Head of caudate nucleus (tissue), 42 donors: ENCODE measurements around the gene CD82.
A peak's percentile ranks its signal among the peaks of the same experiment; 100 is the strongest.

Experiments
- DNase-seq, 42 donors: peaks; one replicate each; pipeline versions ENCODE4 v3.0.0 to v3.0.0-alpha.2; 2020 to 2021; ENCODE audit warnings: mixed read lengths in 7 of 42
- intact Hi-C: fragments of 100-400 bp; cut with DNase I; formaldehyde crosslinking; loops from one replicate; pipeline ENCODE4 v1.15.0; 2022

Gene CD82

DNA sequence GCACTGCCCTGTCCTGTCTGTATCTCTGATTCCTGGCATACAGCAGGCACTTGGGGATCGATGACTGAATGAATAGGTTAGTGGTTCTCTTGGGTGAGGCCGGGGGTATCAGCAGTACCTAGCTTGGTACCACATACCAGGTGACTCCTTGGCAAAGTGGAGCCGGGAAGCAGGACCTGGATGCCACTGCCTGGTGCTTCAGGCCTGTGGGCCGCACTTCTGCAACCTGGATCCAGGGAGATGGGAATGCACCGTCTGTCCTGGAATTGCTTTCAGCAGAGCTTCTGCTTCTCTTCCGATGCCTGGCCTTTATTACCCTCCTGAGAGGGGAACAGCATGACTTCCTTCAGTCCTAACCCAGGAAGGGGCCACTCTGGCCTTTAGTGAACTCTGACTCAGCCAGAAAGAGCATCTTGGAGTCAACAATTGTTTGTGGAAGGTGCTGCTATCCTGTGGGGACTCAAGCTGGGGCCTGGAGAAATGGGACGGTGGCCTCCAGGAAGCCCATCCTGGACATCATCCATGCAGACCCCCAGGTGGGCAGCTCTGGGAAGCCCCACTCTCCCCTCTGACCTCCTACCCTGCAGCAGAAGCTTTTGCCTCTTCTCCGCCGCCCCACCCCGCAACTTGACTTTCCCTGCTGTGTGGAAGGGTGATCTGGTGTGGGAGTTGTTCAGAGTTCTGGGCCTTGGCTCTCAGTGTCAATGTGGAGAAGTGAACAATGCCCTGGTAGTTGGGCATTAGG, 5.1 kb downstream of the CD82 start:
- intact Hi-C loops: no loop called here
- peak in 1 of 42 donors; percentile 1 for DNase-seq

DNA sequence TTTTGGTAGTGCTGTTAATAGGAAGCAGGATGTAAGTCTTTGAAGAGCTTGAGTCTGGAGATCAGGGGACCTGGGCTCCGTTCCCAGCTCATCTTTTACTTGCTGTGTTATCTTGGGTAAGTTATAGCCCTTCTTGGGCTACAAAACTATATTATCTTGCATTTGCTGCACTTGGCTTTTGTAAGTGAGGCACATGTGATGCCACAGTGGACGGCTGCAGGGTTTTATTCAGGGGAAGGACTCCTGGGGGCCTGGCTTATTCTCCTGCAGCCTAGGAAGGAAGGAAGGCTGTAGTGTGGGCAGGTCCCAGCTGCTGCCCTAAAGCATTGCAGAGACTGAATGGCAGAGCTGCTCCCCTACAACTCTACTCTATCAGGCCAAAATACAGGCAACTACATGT, 6.4 kb downstream of the CD82 start:
- intact Hi-C loops: no loop called here
- no peak for DNase-seq

- no peak for DNase-seq
- intact Hi-C loops: no loop called here
These were observed 7.0 kb downstream of the CD82 start for GRCh38 chr11:44572436-44572835.

DNA sequence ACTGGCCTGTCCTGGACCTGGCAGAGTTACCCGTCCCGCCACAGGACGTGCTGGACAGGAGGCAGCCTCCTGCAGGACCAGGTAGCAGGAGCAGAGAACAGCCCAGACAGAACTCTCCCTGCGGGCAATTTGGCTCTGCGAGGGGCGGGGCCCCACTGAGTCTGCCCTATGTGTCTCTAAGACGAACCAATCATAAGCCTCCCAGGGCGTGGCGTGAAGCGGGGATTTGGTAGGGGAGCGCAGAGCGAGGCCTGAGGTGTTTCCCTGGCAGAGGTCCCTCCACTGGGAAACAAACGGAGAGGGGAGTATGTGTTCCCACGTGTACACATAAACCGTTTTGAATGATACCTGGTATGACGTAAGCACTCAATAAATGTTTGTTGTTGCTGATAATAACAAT, 7.4 kb downstream of the CD82 start:
- DNase-seq: no peak
- intact Hi-C loops: no loop called here

- intact Hi-C loops: no loop called here
- peak in 1 of 42 donors; percentile 10 for DNase-seq
These were observed 7.9 kb downstream of the CD82 start for GRCh38 chr11:44573333-44573732.

- intact Hi-C loops: no loop called here
- no peak for DNase-seq
These were observed 9.3 kb downstream of the CD82 start for GRCh38 chr11:44574610-44575287.

DNA sequence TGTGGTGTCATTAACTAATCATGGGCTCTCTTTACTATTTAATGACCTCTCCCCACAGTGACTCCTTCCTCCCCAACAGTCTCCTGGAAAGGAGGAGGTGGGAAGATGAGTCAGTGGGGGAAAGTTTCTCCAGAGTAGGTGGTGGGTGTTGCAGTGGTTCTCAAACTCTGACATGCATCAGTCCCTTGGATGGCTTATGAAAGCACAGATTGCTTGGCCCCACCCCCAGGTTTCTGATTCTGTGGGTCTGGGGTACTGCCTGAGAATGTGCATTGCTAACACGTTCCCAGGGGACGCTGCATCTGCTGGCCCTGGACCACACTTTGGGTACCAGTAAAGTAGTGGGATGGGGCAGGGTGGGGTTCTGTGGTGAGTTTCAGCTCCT, 9.8 kb downstream of the CD82 start:
- intact Hi-C loops: no loop called here
- DNase-seq: peak in 2 of 42 donors; percentile 55 to 67

- DNase-seq: no peak
- intact Hi-C loops: no loop called here
These were observed 10.5 kb downstream of the CD82 start for GRCh38 chr11:44575962-44576361.

- intact Hi-C loops: no loop called here
- DNase-seq: no peak
These were observed 11.2 kb downstream of the CD82 start for GRCh38 chr11:44576656-44577055.

DNA sequence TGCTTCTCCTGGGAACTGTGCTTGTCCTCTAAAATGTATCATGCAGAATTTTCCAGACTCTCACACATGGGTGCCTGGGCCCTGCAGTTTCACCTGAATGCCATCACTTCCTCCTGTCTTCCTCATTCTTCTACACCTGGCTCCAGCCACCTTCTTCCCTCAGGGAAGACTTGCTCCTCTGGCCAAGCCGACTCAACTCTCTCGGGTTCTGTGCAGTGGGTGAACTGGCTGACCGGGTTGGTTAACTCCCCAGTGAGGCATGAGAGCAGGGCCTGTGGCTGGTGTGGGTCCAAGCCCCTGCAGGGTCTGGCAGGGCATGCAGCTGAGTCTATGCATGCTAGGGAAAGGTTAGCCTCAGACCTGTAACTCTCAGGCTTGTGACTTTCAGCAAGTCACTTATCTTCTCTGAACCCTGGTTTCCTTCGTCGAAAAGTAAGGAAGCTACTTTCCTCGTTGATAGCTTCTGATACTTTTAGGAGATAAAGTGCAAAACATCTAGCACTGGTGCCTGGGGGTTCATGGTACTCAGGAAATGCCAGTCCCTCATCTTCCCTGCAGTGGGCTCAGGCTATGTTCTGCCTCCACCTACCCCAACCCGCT, 11.9 kb downstream of the CD82 start:
- no peak for DNase-seq
- intact Hi-C loops: no loop called here

GRCh38 chr11:44578279-44578678, 12.8 kb downstream of the CD82 start:
- intact Hi-C loops: no loop called here
- no peak for DNase-seq

DNA sequence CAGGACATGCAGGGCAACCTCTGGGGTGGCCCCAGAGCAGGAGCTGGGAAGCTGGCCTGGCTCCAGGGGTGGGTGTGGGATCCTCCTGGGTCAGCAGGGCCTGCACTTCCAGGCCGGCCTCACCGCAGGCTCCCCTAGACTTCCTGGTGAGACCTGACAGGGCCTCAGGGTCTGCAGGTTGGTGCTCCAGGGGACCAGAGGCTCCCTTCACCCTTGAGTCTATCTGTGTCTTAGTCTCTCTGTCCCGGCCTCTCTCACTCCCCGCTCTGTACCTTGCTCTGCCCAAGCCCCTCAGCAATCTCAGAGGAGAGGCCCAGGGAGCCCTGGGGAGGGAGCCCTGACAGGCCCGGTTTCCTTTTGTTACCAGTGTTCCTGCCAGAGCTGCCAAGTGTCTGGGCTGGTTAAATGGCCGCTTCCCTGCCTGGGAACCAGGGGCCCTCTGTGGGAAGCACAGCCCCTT, 13.9 kb downstream of the CD82 start:
- peak in 7 of 42 donors; percentile 25 to 57 (median 38) for DNase-seq
- intact Hi-C loops: no loop called here

DNA sequence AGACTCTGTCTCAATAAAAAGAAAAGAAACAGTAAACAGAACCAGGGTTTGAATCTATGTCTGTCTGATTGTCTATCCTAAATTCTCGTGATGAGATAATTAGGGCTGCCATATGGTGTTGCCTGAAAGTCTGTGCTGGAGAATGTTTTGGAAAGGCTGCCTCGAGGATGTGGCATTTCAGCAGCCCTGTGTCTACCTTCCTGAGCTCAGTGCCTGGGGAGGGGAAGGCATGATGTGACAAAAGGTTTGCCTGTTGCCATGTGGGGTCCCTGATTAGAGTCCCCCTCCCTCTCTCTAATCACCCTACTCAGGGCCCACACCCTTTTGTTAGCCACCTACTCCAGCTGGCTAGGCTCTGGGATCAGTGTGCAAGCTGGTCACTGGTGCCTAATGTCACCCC, 15.2 kb downstream of the CD82 start:
- DNase-seq: no peak
- intact Hi-C loops: no loop called here

- intact Hi-C loops: no loop called here
- no peak for DNase-seq
These were observed 15.8 kb downstream of the CD82 start for GRCh38 chr11:44581246-44581645.

DNA sequence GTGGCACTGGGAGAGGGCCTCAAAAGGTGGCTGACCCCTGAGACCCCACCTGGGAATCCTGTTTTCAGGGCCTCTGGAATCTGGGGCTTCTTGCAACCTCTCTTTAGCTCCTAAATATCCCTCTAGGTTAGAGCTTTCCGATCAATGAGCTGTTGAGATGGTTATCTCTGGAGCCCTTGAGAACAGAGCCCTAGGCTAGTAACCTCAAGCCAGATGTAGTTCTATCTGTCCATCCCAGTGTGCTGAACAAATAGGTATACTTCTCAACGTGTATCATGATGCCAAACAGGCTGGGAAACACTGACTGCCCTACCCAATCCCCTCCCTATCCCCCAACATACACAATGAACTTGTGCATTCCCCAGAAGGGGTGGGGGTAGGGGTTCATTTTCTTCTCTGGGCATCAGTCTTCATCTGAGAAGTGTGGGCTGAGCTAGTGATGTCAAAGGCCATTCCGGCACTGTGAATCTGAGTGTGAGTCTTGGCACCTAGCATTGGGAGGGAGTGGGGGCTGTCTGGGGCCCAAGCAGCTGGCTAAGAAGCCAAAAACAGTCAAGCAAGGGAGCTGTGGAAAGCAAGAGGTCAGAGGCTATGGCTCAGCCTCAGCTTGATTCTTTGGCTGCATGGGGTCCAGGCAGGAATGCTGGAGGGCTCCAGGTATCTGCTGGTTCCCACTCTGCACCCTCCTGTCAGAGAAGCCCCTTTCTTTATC, 17.3 kb downstream of the CD82 start:
- intact Hi-C loops: no loop called here
- DNase-seq: no peak

DNA sequence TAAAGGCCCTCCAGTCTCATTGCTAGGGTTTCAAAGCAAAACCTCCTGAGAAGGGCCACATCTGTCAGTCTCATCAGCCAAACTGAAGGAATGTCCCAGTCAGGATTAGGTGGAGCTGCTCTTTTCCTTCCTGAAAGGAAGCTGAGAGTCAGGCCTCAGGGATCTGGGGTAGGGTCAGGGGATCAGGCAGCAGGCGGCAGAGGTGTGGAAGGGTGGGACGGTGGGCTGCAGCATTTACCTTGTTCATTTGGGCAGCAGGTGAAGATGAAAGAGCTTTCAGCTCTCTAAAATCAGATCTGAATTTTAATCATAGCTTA, 17.8 kb downstream of the CD82 start:
- no peak for DNase-seq
- intact Hi-C loops: no loop called here

DNA sequence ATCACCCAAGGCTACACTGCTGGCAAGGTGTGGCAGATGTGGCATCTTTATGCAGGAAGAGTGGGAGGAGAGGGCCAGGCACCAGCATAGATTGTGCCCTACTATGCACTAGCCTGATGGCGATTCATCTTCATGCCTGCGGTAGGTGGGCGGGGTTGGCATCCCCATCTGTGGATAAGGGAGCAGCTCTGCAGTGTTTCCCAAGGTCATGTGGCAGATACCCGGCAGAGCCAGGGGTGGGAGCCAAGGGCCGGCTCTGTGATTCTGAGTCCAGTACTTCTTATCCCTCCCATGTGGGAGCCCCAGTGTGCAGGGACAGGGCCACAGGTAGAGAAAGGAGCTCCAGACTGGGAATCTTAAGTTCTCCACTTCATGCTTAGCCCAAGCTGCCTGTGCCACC, 20.0 kb downstream of the CD82 start:
- intact Hi-C loops: no loop called here
- DNase-seq: peak in 17 of 42 donors; percentile 27 to 77 (median 47)

DNA sequence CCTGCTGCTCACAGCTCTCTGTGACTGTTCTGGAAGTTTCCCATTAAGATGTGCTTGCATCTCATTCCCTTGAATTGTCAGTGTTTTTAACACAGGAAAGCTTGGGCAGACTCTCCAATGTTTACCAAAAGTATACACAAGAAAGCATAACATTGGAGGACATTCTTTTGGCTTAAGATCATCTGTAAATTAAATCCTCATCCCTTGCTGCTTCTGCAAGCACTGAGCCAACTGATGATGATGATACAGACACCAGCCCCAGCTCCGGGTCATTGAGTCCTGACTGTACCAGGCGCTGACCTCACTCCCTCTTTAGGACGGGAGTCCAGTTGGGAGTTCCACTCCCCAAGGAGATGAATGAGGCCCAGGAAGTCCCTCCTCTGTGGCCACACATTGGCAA, 23.8 kb downstream of the CD82 start:
- peak in 23 of 42 donors; percentile 31 to 75 (median 53) for DNase-seq
- intact Hi-C loops: no loop called here

- DNase-seq: no peak
- intact Hi-C loops: no loop called here
These were observed 25.3 kb downstream of the CD82 start for GRCh38 chr11:44590769-44591168.

GRCh38 chr11:44591557-44591956, 26.1 kb downstream of the CD82 start:
- DNase-seq: no peak
- intact Hi-C loops: no loop called here
